Fibroblast of the aortic adventitia (primary cell): ENCODE data around the gene MFSD6L. TPM values are rescaled to one million over a fixed set of nuclear protein-coding genes. Genes with fewer than 3 reads are reported as not detected.

Source experiments
- DNase-seq: peaks from one replicate; pipeline ENCODE4 v3.0.0-alpha.2; 2010; ENCODE audit warnings: low read depth
- H3K4me3 ChIP-seq: 2 replicates; pipeline ENCODE4 v1.5.1; 2011; ENCODE audit warnings: low read depth, mild to moderate bottlenecking, control low read depth, low read length, moderate library complexity
- CTCF ChIP-seq: IDR thresholded peaks from 2 replicates; pipeline ENCODE4 v1.5.1; 2011; ENCODE audit warnings: mild to moderate bottlenecking, low read length, control low read depth, inconsistent platforms; ENCODE audit not compliant: insufficient read depth
- total RNA-seq: library from RNA; depleted of rRNA; stranded (reverse); fragments of >200 nt; gene quantifications from 2 replicates; pipeline ENCODE4 v1.2.3, GENCODE V29; 2012; ENCODE audit warnings: low replicate concordance

Gene MFSD6L
- total RNA-seq, 1 donor: not detected

- no peak for DNase-seq
- no peak overlapping the region for H3K4me3 ChIP-seq
- TF ChIP-seq CTCF: no peak
Measured at GRCh38 chr17:8825802-8826201, 26.6 kb upstream of the MFSD6L start.

- no peak overlapping the region for H3K4me3 ChIP-seq
- TF ChIP-seq CTCF: no peak
- DNase-seq: no peak
Measured at GRCh38 chr17:8823279-8823678, 24.1 kb upstream of the MFSD6L start.

- H3K4me3 ChIP-seq: no peak overlapping the region
- no peak for TF ChIP-seq CTCF
- no peak for DNase-seq
Measured at GRCh38 chr17:8822401-8823035, 23.4 kb upstream of the MFSD6L start.

GRCh38 chr17:8821446-8822105 is 22.4 kb upstream of the MFSD6L start:
- no peak for DNase-seq
- no peak for TF ChIP-seq CTCF

GRCh38 chr17:8820311-8821010 is 21.3 kb upstream of the MFSD6L start:
- DNase-seq: no peak
- no peak for TF ChIP-seq CTCF
- no peak overlapping the region for H3K4me3 ChIP-seq

More at GRCh38 chr17:8821446-8822105, 22.4 kb upstream of the MFSD6L start:
- no peak overlapping the region for H3K4me3 ChIP-seq

- H3K4me3 ChIP-seq: no peak overlapping the region
- TF ChIP-seq CTCF: no peak
- DNase-seq: no peak
Measured at GRCh38 chr17:8818654-8819330, 19.6 kb upstream of the MFSD6L start.
